Neural crest cell (in vitro differentiated cells): ENCODE results near the gene RND1. TPM values are rescaled to one million over a fixed set of nuclear protein-coding genes. Genes with fewer than 3 reads are reported as not detected.
"Not testable (repeated sequence)": the region's sequence is repeated elsewhere in the genome, so short reads cannot be mapped to it uniquely, and the experiment has no call there.

Experiments
- DNase-seq: peaks from one replicate; pipeline ENCODE4 v3.0.0; 2021; ENCODE audit warnings: low read depth, mixed read lengths, low spot score
- H3K27ac Mint-ChIP-seq: one replicate; pipeline ENCODE4 v1.8.0; 2021; ENCODE audit warnings: mild to moderate bottlenecking, mixed read lengths; ENCODE audit not compliant: unreplicated experiment
- H3K27me3 Mint-ChIP-seq: 2 replicates; pipeline ENCODE4 v1.8.0; 2021; ENCODE audit warnings: low read depth, mild to moderate bottlenecking, mixed read lengths
- H3K36me3 Mint-ChIP-seq: 2 replicates; pipeline ENCODE4 v1.8.0; 2021; ENCODE audit warnings: low read depth, mild to moderate bottlenecking, mixed read lengths
- H3K4me1 Mint-ChIP-seq: 2 replicates; pipeline ENCODE4 v1.8.0; 2021; ENCODE audit warnings: mixed read lengths
- H3K4me3 Mint-ChIP-seq: one replicate; pipeline ENCODE4 v1.8.0; 2021; ENCODE audit warnings: mild to moderate bottlenecking, mixed read lengths
- H3K9me3 Mint-ChIP-seq: 2 replicates; pipeline ENCODE4 v1.8.0; 2021; ENCODE audit warnings: mixed read lengths
- CTCF ChIP-seq: fragments of 200-600 bp; sonication (generic); conservative IDR thresholded peaks from 2 replicates; pipeline ENCODE4 v1.5.0; 2021; ENCODE audit warnings: antibody characterized with exemption, mild to moderate bottlenecking
- total RNA-seq: library from RNA; stranded (reverse); gene quantifications from 2 replicates; pipeline ENCODE4 v1.2.1, GENCODE V29; 2021

The RND1 gene
- total RNA-seq, 1 donor from 2014 or later: 4.2 TPM

GRCh38 chr12:48859607-48860006 is 6.1 kb downstream of the RND1 start:
- peaks cover 25% of the 10 kb centered on the region for H3K27me3 Mint-ChIP-seq
- H3K4me3 Mint-ChIP-seq: no peak overlapping the region
- no peak for TF ChIP-seq CTCF
- peaks cover 21% of the 10 kb centered on the region for H3K4me1 Mint-ChIP-seq
- no peaks in the 10 kb centered on the region for H3K9me3 Mint-ChIP-seq
- H3K27ac Mint-ChIP-seq: no peak overlapping the region
- no peaks in the 10 kb centered on the region for H3K36me3 Mint-ChIP-seq
- DNase-seq: no peak

GRCh38 chr12:48858043-48858442 is 7.6 kb downstream of the RND1 start:
- no peaks in the 10 kb centered on the region for H3K9me3 Mint-ChIP-seq
- peaks cover 12% of the 10 kb centered on the region for H3K4me1 Mint-ChIP-seq
- no peak overlapping the region for H3K4me3 Mint-ChIP-seq
- H3K27ac Mint-ChIP-seq: no peak overlapping the region
- no peak for DNase-seq
- H3K27me3 Mint-ChIP-seq: peaks cover 10% of the 10 kb centered on the region
- no peaks in the 10 kb centered on the region for H3K36me3 Mint-ChIP-seq
- no peak for TF ChIP-seq CTCF

- Mint-ChIP-seq H3K4me1 (peaks cover 12% of the 10 kb centered on the region), H3K27me3 (peaks cover 5% of the 10 kb centered on the region), H3K9me3 (no peaks in the 10 kb centered on the region), H3K4me3 (no peak overlapping the region), H3K27ac (no peak overlapping the region), H3K36me3 (no peaks in the 10 kb centered on the region)
- no peak for DNase-seq
- TF ChIP-seq CTCF: no peak
Measured at GRCh38 chr12:48857278-48857994, 8.2 kb downstream of the RND1 start.

- H3K27me3 Mint-ChIP-seq: no peaks in the 10 kb centered on the region
- DNase-seq: no peak
Measured at GRCh38 chr12:48856379-48856778, 9.3 kb downstream of the RND1 start.

GRCh38 chr12:48854932-48855331 is 10.7 kb downstream of the RND1 start:
- H3K4me1 Mint-ChIP-seq: peaks cover 28% of the 10 kb centered on the region
- not testable (repeated sequence) for H3K27ac Mint-ChIP-seq, H3K4me3 Mint-ChIP-seq, H3K9me3 Mint-ChIP-seq, H3K27me3 Mint-ChIP-seq, H3K36me3 Mint-ChIP-seq, DNase-seq

More at GRCh38 chr12:48856379-48856778, 9.3 kb downstream of the RND1 start:
- H3K4me1 Mint-ChIP-seq: peaks cover 16% of the 10 kb centered on the region
- H3K4me3 Mint-ChIP-seq: no peak overlapping the region
- no peaks in the 10 kb centered on the region for H3K36me3 Mint-ChIP-seq
- H3K9me3 Mint-ChIP-seq: no peaks in the 10 kb centered on the region
- no peak for TF ChIP-seq CTCF
- no peak overlapping the region for H3K27ac Mint-ChIP-seq

- DNase-seq: no peak
- Mint-ChIP-seq H3K4me3 (no peak overlapping the region), H3K27ac (no peak overlapping the region), H3K36me3 (no peaks in the 10 kb centered on the region), H3K27me3 (no peaks in the 10 kb centered on the region), H3K4me1 (peaks cover 31% of the 10 kb centered on the region), H3K9me3 (no peaks in the 10 kb centered on the region)
- no peak for TF ChIP-seq CTCF
Measured at GRCh38 chr12:48854488-48854887, 11.2 kb downstream of the RND1 start.
